ENCODE results near the gene FAT4.

DNA sequence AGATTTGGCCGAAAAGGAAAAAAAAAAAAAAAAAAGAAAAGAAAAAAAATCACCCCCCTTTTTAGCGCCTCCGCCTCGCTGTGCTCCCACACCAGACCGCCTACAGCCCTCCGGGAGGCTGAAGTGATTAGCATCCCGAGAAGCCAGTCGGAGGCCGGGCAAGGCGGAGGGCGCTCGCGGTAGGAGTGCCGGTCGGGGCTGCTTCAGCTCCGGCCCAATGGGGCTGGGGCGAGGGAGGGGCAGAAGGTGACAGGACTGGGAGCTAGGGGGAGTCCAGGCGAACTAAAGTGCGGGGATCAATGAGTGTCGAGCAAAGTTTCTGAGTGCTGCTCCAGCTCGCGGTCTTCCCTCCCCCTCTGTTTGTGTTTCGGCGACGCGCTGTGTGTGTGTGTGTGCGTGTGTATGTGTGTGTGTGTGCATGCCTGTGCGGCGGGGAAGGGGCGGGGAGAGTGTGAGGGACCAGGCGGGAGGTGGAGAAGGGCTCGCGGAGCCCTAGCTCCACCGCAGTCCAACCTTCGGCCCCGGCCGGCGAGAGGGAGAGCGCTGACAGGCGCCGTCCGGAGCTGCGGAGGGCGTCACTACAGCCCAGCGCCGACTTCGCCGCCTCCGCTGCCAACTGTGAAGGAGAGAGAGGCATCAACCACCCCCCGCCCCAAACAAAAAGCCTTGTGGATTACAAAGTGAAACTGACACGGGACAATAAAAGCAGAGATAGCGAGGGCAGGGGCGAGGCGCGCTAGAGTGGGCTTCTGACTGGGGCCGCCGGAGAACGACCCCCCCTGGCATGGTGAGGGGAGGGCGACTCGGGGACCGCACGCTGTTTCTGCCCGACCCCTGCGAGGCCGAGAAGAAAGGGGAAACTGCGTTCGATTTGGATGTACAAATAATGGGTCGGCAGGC lies at the start of gene FAT4:
- TF ChIP-seq CTCF (conservative IDR thresholded peaks at IDR 0.05; ENCODE audit: low read depth, low read length) (no peak), POLR2A (IDR thresholded peaks at IDR 0.05; ENCODE audit: low read depth, low read length) (no peak; the same call in 1 of the 2 replicates), RCOR1 (IDR thresholded peaks at IDR 0.05; ENCODE audit: insufficient replicate concordance, low read length) (peak; percentile 24), BHLHE40 (IDR thresholded peaks at IDR 0.05; ENCODE audit: low read depth, low read length) (peak; percentile 22; the same call in 1 of the 2 replicates), NFE2L2 (IDR thresholded peaks at IDR 0.05; ENCODE audit: low read depth, low read length) (no peak), USF2 (IDR thresholded peaks at IDR 0.05; ENCODE audit: low read depth, low read length) (no peak), MXI1 (IDR thresholded peaks at IDR 0.05; ENCODE audit: borderline replicate concordance, low read depth, low read length) (peak; percentile 77; the same call in 1 of the 2 replicates)
